ENCODE data around the gene CRX.
A peak's percentile ranks its signal among the peaks of the same experiment; 100 is the strongest.
"Not testable (repeated sequence)": the region's sequence is repeated elsewhere in the genome, so short reads cannot be mapped to it uniquely, and the experiment has no call there.

Gene CRX

DNA sequence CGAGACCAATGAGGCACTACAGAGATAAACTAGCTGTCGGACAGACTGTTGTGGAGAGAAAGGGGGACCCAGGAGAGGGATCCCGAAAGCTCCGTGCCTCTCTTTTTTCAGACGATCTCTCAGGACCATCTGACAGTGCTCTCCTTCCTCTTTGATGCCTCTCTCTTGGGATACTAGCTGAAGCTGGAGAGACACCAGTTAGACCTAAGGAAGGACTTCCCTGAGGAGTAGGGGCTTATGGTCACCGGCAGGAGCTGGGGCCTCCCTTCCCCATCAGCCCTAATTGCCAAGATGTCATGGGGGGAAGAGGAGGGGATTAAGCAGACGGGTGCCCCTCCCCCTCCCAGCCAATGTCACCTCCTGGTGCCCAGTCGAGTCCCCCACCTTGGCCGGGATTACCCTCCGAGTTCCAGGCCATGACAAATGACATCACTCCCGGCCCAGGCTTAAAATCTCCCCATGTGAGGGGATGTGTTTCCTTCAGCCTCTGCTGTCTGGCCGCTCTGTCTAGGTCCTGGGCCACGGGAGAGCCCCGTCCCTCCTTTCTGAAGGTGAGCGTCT lies at the start of gene CRX:
Gene CRX, plus strand, starts transcription at position 478 of the 561 bp plus-strand sequence. CDS start 12,507 bp downstream, outside the sequence.
- no peak for DNase-seq (ENCODE audit: low spot score)

DNA sequence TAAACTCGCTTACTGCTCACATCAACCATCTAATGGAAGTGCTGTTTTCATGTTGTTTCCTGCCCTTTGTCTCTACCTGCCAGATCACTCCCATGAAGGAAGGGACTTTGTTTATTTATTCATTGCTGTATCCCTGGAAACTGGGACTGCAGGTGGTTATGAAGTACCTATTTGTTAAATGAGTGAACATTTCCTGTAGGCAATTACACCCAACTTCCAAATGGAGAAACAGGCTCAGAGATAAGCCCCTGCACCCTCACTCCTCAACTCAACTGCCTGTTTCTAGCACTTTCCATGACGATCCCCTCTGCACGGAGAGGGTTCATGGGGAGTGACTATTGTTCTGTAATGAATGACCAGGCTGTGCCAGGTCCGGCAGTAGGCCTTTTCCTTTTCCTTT lies 45.2 kb upstream of the CRX start:
- DNase-seq (ENCODE audit: low spot score): peak; percentile 63

DNA sequence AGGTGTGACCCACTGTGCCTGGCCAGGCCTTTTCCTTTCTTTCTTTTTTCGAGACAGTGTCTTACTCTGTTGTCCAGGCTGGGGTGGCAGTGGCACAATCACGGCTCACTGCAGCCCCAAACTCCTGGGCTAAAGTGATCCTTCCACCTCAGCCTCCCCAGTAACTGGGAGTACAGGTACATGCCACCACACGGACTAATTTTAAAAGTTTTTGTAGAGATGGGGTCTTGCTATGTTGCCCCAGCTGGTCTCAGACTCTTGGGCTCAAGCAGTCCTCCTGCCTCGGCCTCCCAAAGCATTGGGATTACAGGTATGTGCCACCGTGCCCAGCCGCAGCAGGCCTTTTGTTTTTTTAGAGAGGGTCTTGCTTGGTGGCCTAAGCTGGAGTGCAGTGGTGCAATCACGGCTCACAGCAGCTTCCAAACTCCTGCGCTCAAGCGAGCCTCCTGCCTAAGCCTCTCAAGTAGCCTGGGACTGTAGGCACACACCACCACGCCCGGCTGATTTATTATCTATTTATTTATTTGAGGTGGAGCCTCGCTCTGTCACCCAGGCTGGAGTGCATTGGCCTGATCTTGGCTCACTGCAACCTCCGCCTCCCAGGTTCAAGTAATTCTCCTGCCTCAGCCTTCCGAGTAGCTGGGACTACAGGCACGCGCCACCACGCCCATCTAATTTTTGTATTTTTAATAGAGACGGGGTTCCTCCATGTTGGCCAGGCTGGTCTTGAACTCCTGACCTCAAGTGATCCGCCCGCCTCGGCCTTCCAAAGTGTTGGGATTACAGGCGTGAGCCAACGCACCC lies 44.3 kb upstream of the CRX start:
- DNase-seq (ENCODE audit: low spot score): not testable (repeated sequence)

DNA sequence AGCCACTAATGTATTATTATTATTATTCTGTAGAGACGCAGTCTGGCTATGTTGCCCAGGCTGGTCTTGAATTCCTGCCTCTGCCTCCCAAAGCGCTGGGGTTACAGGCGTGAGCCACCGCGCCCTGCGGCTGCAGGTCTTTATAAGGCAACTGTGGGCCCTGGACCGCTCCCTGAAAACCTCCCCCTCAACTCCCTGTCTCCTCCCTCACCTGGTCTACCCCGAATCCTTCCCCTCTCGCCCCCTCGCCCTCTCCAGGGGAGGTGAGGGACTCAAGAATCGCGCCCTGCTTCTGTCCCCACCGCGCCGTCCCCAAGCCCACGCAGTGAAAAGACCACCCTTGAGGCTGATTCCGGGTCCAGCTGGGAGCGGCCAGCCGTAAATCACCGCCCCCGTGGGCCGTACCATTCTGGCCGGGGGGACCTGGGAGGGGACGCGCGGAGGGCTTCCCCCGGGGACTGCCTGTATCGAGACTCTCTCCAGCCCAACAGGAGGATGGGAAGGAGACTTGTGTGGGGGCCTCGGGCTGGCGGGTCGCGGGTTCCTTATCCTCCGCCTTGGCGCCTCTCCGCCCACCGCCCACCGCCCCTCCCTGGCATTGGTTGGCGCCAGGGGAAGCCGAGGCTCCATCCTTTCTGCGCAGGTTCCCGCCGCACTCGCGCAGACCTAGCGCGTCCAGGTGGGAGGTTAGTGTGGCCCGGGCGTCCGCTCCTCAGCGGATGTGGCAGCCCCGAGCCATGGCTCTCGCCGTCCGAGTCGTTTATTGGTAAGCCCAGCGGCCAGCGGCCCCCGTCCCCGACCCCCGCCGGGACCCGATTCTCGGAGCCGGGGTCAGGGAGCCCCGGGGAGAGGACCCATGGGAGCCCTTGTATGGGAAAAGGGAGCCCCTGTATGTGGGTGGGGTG lies 43.4 kb upstream of the CRX start, which contains the start of gene SELENOW:
Gene SELENOW, plus strand, starts transcription at position 655 of the 905 bp plus-strand sequence. Its CDS starts 83 bp downstream, at position 738.
- DNase-seq (ENCODE audit: low spot score): peak; percentile 79

DNA sequence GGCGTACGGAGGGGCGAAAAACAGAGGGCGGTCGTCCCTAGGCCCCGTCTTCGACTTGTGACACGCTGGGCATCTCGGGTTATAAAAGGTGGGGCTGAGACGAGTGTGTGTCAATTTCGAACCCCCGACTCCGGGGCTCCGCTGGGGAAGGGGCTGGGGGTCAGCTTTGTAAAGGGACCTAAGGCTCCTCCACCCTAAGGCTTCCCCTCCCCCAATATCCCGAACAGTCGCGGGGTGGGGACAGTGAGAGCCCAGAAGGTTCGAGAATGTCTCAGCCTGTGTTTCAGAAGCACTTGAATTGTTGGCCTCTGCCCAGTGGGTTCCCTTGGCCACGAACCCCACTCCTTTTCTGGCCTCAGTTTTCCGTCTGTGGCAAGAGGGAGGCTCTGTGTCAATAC lies 42.8 kb upstream of the CRX start:
- no peak for DNase-seq (ENCODE audit: low spot score)

DNA sequence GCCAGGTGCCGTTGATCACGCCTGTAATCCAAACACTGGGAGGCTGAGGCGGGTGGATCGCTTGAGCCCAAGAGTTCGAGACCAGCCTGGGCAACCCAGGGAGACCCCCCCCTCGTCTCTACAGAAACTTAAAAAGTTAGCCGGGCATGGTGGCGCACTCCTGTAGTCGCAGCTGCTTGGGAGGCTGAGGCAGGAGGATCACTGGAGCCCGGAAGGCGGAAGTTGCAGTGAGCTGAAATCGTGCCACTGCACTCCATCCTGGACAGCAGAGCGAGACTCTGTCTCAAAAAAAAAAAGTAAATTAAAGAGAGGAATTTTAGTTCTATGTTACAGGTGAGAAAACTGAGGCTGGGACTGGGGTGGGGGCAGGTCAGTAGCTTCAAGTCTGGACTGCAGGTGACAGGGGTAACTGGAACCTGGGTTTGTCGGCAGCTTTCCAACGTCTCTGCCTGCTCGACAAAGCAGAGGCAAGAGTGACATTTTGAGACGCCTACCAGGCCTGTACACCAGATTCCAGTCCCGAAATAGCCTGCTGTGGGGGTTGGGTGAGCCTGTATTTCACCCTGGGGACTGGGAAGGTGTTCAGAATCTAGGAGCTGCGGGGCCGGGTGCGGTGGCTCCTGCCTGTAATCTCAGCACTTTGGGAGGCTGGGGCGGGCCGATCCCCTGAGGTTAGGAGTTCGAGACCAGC lies 42.1 kb upstream of the CRX start:
- DNase-seq (ENCODE audit: low spot score): no peak

DNA sequence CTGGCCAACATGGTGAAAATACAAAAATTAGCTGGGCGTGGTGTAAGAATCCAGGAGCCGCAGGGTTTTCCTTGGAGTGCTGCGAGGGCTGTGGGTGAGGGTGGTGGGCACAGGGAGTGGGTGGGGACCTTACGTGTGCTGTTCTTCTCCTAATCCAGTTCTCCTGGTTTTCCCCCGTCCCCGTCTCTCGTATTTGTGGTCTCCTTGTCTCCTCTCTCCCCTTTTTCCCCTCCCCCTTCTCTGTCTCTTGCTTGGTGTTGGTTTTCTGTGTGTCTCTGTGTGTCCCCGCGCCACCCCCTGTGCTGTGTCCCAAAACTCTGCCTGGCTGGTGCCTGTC lies 41.6 kb upstream of the CRX start:
- no peak for DNase-seq (ENCODE audit: low spot score)

DNA sequence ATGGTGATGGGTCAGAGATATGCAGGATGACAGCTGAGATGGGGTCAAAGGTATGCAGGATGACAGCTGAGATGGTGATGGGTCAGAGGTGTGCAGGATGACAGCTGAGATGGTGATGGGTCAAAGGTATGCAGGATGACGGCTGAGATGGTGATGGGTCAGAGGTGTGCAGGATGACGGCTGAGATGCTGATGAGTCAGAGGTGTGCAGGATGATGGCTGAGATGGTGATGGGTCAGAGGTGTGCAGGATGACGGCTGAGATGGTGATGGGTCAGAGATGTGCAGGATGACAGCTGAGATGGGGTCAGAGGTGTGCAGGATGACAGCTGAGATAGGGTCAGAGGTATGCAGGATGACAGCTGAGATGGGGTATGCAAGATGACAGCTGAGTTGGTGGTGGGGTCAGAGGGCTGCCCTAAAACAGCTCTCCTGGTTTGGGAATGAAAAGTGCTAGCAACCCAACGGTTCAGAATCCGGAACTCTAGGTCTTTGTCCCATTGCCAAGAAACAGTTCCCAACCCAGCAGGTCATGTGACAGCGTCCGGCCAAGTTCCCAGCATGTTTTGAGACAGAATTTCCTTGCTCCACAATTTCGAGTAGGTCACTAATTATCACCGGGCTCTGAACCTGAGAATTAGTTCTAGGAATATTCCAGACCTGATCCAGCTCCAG lies 40.0 kb upstream of the CRX start:
- DNase-seq (ENCODE audit: low spot score): no peak

DNA sequence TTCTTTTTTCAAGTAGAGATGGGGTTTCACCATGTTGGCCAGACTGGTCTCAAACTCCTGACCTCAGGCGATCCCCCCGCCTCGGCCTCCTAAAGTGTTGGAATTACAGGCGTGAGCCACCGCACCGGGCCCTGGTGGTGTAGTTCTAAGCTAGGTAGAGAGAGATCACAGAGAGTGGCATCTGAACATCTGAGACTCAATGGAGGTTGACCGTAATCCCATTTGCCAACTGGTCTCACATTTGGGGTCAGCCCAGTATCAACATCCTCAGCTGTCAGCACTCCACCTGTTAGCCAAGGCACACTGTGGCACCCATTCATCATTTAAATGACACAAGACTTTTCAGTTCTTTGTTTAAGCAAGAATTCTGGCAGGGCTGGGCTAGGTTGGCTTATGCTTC lies 35.2 kb upstream of the CRX start:
- DNase-seq (ENCODE audit: low spot score): no peak

DNA sequence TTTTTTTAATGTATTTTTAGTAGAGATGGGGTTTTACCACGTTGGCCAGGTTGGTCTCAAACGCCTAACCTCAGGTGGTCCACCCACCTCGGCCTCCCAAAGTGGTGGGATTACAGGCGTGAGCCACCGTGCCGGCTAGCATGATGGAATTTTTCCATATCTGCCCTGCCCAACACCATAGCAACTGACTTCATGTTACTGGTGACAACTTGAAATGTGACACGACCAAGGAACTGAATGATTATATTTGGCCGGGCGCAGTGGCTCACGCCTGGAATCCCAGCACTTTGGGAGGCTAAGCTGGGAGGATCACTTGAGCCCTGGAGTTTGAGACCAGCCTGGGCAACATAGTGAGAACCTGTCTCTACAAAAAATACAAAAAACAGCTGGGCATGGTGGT lies 34.4 kb upstream of the CRX start:
- not testable (repeated sequence) for DNase-seq (ENCODE audit: low spot score)

DNA sequence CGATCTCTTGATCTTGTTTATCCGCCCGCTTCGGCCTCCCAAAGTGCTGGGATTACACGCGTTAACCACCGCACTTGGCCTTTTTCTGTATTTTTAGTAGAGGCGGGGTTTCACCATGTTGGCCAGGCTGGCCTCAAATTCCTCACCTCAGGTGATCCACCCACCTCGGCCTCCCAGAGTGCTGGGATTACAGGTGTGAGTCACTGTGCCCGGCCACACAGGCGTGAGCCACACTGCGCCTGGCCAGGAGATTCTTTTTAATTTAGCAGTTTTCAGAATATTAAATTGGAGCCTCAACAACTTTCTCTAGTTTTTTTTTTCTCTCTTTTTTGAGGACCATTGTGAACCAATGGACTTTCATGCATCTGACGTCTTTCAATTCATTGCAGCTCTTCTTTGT lies 31.9 kb upstream of the CRX start:
- not testable (repeated sequence) for DNase-seq (ENCODE audit: low spot score)

DNA sequence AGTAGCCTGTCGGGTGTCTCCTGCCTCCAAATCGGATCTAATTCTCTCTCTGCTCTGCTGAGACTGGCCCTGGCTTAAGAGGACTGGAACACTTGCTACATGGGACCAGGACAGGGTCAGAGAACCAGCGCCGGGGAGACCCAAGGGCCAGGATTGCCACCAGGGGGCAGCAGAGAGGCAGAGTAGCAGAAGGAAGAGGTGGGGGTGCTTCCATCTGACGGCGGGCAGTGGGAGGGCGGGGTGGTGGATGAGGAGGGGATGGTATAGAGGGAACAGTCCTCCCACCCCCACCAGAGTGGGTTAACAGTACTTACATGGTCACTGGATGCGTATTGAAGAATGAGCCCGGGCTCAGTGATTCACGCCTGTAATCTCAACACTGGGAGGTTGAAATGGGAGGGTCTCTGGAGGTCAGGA lies 31.3 kb upstream of the CRX start:
- peak; percentile 67 for DNase-seq (ENCODE audit: low spot score)

DNA sequence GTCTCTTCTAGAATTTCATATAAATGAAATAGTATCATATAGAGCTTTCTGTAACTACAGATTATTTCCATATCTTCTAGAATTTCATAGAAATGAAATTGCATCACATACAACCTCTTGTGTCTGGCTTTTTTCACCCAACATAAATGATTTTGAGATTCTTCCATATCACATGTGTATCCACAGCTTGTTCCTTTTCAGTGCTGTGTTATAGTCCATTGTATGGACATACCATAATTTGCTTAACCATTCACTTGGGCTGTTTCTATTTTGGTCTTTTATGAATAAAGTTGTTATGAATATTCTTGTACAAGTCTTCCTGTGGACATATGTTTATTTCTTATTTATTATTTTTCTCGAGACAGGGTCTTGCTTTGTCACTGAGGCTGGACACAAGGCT lies 29.1 kb upstream of the CRX start:
- DNase-seq (ENCODE audit: low spot score): no peak

DNA sequence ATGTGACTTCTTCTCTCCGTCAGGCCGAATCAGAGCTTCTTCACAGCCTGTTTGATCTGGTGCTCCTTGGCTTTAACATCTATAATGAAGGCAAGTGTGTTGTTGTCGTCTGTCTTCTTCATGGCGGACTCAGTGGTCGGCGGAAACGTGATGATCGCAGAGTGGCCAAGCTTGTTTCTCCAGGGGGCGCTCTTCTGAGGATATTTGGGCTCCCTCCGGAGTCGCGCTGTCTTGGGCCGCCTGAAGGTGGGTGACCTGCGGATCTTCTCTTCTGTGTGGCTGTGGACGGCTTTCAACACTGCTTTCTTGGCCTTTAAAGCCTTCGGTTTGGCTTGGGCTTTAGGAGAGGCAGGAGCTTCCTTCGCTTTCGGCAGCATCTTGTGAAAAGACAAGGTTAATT lies 27.2 kb upstream of the CRX start:
- no peak for DNase-seq (ENCODE audit: low spot score)

DNA sequence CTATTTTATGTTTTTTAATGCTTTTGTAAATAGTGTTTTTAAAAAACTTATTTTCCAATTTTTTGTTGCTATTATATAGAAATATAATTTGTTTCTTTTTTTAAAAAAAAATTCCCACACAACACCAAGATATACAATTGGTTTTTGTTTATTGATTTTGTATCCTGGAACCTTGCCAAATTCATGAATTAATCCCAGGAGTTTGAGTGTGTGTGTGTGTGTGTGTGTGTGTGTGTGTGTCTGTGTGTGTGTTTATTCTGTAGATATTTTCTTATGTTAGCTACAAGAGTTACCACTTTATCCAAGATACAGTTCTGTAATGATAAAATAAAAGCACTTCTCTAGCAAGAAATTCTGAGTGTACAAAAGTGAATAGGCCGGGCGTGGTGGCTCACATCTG lies 25.0 kb upstream of the CRX start:
- no peak for DNase-seq (ENCODE audit: low spot score)

DNA sequence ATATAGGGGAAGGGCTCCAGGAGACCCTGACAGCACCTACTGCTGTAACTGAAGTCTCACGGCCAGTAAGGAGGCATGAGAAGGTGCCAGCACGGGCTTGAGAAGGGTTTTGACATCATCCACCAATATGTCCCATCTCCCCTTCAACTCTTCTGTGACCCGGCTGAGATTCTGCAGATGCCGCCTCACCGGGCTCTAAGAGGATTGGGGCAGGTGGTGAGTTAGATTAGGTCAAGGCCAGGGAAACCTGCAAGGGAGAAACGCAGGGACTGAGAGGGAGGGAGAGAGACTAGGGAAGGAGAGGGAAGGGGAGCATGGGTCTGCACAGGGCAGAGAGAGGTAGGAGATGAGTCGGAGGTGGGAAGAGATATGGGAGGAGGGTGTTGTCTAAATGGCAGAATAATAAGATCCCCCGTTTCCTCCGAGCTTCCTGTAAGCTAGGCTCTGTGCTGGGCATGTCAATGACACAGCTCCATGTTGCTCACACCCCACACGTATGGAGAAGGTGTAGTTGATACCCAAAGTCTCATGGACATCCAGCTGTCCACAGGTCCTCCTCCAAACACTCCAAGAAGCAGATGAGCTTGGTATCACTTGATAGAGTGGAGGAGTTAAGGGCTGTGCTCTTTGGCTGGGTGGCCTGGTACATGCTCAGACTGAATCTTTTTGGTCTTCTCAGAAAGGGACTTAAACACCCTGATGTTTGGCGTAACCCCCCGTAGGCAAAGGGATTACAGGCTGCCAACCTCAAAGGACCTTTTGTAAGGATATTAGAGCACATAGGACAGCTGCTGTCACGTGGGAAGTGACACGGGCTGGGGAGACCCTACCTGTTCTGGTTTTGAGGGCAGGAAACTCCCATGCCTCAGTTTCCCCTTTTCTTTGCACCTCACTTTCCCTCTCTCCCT lies 23.5 kb upstream of the CRX start:
- DNase-seq (ENCODE audit: low spot score): no peak

DNA sequence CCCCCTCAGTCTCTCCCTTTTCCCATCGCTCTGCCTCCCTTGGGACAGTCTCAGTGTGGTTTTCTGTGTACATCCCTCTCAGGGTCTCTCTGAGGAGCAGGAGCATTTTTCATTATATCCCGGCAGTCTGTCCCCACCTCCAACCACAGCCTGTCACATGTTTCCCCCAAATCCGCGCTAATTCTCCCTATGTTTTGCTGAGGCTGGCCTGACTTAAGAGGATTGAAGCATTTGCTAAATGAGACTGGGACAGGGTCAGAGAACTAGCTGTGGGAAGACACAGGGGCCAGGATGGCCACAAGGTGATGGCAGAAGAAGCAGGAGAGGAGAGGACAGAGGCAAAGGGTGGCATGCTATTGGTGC lies 22.9 kb upstream of the CRX start:
- no peak for DNase-seq (ENCODE audit: low spot score)

DNA sequence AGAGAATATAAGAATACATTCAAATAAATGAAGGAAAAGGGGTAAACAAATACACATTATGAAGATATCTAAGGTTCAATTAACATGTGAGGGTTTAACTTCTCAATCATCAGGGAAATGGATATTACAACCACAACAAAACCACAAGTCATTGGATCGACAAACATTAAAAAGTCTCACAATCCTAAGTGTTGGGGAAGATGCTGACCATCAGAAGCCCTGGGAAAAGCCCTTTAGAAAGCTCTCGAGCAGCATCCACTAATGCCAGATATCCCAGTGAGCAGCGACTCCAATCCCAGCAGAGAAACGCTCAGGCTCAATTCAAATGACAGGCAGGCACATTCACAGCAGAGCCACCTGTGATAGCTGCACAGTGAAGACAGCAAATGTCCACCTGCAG lies 20.5 kb upstream of the CRX start:
- no peak for DNase-seq (ENCODE audit: low spot score)

DNA sequence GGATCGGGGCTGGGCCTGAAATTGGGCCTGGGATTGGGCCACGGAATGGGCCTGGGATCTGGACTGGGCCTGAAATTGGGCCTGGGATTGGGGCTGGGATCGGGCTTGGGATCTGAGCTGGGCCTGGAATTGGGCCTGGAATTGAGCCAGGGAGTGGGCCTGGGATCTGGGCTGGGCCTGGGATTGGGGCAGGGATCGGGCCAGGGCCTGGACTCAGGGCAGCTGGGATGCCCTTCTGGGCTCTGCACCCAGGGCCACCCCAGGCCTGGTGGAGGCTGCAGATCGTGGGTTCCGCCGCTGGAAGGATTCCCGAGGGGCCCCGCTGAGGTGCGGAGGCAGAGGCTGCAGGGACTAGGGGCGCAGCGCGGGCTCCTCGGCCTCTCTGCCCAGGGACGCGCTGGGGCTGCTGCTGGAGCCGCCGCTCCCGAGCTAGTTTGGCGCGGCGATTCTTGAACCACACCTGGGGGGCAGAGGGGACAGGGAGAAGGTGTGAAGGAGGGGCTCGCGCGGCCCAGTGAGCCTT lies 19.2 kb upstream of the CRX start:
- no peak for DNase-seq (ENCODE audit: low spot score)

DNA sequence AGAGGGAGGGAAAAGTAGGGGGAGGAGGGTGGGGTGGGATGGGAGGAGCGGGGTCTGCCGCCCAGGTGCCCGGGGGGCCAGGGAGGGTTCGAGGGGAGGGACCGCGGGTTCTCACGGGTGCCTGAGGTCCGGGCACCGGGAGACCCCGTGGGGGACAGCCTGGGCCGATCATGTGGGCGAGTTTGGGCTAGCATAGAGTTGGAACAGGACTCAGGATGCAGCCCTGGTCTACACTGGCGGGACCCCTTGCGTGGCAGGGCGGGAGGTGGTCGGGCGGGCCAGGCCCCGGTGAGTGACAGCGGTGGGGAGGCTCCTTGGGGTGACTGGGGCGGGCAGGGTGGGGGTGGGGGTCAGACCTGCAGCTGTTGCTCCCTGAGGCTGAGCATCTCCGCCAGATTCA lies 18.6 kb upstream of the CRX start:
- DNase-seq (ENCODE audit: low spot score): not testable (repeated sequence)
